ENCODE measurements around the gene PPARA.

PPARA gene

DNA sequence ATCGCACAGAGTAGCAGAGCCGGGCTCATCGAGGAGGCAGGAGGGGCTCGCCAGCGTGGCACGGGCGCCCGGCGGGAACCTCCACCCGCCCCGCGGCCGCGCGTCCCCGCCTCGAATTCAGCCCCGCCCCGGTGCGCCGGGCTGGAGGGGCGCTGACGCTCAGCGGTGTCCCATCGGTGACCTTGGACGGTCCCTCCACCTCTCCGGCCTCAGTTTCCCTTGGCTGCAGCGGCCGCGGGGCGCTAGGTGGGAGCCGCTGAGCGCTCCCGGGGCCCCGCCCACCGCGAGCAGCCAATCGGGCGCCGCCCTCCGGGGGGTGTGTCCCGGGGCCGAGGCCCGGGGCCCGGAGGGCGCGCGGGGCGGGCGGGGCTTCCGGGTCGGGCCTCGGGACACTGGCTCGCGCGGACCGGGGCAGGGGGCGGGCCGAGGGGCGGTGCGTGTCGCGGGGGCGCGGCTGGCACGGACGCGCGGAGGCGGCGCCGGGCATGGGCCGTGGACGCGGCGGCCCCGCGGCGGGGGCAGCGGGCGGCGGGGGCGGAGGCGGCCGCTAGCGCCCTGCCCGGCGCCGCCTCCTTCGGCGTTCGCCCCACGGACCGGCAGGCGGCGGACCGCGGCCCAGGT, at the start of gene PPARA:
Gene PPARA (plus strand): TSS at position 493 of the 621 bp plus-strand sequence. CDS start 47,858 bp downstream, outside the sequence.
- peak; percentile 77 for DNase-seq

DNA sequence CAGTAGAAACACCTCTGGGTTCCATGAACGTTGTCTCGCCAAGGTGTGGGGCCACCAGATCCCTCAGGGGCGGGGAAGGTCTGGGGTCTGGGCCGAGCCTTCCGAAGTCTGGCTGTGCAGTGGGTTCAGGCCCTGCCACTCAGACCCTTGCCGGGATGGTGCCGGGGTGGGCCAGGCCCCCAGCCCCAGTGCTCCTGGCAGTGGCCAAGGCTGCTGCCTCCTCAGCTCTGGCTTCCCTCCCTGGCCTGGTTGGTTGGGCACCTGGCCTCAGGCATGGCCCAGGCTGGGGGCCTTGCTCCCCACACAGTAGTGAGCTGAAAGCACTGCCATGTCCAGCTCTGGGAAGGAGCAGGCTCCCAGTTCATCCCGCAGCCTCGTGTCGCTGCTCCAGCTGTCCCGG, 48.2 kb upstream of the PPARA start:
- DNase-seq, result no peak

DNA sequence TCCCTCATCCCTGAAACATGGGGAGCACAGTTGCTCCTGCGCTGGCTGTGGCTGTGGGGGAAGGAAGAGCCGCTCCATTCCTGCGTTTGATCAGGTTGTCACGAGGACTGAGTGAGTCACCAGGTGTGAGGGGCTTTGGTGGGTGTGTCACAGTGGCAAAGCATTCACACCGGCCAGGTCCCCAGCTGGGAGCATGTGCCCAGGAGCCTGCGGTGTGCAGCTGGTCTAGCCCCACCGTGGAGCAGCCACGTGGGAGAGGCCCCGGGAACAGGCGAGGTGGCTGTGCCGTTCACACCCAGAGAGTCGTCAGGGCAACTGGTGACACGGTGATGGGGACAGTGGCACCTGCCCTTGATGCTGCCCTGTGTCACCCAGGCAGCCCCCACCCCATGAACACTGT, 47.6 kb upstream of the PPARA start:
- DNase-seq, result no peak

DNA sequence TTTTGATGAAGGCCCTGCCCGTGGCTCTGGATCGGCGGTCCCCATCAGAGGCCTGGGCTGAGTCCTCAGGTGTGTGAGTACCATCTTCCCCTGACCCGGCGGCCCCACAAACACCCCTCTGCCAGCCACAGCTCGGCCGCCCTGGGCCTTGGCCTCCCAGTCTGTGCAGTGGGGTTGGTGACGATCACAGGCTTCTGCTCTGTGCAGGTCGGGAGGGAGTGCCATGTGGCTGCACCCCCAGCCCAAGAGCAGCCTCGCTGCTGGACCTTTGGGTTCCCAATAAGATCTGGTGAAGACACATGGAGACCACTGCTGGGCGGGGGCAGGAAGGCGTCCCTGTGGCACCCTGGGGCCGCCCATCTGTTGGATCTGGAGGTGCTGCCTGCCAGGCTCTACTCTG, 47.1 kb upstream of the PPARA start:
- no peak for DNase-seq

DNA sequence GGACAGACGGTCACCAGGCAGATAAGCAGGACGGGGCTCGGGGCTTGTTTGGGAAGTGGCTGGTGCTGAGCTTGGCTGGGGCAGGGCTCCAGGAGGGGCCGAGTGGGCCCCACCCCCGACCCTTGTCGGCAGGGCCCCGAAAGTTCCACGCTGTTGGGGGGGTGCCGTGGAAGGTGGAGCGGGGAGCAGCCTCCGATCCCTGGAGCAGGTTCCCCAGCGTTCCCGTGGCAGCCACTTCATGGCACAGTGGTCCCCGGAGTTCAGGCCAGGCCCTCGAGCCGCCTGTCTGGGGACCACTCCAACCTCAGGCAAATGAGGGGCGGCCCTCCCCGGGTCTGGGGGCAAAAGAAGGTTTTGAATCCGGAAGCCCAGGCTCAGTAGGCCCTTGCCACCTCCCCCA, 46.7 kb upstream of the PPARA start:
- no peak for DNase-seq

DNA sequence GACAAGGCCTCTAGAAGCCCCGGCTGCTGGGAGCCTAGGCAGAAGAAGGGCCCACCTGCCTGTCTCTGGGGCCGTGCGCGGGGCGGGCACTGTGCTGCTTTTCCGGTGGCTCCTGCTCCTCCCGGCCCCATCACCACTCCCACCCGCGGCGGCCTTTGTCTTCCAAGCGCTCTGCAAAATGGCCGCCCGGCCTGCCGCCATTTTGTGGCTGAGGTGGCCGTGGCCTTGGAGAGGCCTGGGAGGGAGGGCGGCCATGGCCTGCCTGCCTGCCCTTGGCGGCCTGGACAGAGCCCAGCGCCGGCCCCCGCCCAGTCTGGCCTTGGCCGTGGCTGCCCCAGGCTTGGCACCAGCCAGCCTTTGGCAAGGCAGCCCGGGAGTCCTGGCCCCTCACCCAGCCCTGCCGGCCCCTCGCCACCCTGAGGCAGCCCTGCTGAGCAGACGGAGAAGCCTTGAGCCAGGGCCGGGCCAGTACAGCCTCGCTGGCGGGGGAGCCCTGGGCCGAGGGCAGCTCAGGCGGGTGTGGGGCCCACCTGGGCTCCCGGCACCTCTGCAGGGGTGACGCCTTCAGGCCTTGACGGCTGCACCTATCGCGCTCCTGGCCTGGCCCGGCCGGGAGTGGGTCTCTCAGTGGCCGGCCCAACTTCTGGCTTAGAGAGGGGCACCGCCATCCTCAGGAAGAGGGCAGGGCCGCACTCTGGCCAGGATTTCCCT, 46.0 kb upstream of the PPARA start:
- DNase-seq, result no peak

DNA sequence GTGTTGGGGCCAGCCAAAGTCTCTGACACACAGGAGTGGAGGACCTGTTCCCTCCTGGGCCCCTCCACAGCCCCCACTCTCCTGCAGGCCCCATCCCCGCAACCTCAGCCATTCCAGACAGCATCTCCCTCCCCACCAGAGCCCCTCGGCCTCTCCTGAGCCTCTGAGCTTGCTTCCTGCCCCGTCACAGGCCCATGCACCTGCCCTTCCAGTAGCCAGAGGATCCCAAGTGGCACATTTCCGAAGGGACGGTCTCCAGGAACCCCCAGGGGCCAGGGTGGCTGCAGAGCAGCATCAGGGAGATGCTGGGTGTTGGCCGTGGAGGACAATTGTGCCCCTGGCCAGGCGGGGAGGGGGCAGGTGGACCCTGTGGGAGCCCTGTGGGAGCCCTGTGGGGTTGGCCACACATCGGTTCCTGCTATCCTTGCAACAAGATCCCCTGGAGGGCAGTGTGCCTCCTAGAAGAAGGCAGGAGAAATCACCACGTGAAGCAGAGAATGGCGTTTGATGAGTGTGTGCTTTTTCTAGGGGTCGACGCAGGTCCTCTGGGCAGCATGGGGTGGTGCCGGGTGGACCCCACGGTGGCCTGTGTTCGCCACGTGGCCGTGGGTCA, 45.3 kb upstream of the PPARA start:
- DNase-seq, result no peak

DNA sequence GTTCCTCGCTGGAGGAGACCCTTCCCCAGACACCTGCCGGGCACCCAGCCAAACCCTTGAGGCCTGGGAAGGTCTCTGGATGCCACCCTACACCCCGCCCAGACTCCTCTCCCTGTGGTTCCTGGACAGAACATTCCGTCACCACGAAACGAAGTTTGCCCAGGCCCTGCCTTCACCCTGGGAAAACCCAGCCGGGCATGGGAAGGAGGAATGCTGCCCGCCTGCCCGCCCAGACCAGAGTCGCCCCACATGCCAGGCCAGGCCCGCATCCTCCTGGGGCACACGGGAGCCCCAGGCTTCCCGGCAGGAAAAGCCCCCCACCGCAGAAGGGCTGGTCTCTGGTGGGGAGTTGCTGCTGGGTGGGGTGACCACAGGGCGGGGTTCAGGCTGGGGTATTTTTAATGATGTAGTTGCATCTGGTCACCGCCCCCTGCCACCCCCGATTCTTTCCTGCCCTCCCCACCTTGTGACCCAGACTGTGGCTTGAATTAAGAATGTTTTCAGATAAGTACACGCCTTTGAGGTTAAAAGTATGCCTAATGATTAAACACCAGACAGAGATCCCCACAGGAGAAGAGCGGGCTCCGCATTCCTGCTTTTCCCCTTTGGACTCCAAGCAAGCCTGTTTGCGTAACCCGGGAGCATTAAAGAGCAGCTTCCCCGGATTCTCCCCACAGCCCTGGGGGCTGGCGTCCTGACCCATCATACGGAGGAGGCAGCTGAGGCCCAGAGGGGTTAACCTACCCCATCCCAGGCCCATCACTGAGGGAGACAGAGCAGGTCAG, 44.6 kb upstream of the PPARA start:
- DNase-seq, result no peak

DNA sequence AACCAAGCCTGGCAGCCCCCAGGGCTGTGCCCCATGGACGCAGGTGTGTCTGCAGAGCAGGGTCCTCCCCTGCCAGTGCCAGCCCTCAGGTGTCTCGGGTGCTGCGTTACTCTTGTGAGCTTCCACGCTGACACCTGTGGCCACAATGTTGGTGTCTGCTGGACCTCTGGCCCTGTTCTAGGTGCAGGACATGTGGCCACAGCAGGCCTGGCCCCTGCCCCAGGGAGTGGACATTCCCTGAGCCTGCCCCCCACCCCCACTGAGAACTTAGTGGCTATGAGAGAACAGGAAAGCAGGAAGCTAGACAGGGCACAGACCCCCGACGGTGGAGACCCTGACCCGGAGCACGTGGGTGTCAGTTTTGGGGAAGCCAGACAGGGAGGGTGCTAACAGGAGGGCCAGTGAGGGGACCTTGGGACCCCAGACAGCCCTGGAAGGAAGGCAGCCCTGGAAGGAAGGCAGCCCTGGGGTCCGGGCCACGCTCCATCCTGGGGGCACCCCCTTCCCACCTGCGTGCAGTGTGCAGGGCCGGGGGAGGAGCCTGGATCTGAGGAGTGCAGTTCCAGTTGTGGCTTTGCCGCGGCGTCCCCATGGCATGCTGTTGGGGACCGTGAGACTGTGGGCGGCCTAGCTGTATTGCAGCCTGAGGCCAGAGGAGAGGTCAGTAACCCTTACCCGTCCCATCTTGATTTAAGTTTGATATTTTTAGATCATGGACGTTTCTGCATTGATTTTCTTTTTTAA, 43.9 kb upstream of the PPARA start:
- DNase-seq, result no peak

DNA sequence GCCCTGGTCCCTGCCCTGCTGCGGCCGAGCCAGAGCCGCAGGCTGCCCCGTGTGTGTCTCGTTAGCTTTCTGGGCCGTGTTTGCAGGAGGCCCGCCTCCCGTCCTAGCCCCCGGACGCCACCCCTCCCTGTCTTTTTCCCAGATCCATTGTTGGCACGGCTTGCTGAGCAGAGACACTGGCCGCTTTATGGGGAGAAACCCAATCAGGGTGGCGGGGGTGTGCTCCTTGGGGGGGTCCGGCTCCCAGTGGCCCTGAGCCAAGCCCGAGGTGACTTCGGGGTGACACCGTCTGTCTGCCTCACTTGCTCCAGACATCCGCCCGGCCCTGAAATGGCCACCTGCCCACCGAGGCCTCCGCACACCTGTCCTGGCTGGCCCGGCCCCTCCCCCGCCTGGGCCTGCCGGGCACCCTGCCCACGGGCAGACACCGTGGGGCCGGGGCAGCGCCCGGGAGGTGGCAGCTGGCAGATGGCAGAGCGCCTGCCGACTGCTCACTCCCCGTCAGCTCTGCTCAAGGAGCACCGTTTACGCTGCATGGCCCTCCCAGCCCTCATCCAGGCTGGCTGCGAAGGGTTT, 43.1 kb upstream of the PPARA start:
- no peak for DNase-seq

DNA sequence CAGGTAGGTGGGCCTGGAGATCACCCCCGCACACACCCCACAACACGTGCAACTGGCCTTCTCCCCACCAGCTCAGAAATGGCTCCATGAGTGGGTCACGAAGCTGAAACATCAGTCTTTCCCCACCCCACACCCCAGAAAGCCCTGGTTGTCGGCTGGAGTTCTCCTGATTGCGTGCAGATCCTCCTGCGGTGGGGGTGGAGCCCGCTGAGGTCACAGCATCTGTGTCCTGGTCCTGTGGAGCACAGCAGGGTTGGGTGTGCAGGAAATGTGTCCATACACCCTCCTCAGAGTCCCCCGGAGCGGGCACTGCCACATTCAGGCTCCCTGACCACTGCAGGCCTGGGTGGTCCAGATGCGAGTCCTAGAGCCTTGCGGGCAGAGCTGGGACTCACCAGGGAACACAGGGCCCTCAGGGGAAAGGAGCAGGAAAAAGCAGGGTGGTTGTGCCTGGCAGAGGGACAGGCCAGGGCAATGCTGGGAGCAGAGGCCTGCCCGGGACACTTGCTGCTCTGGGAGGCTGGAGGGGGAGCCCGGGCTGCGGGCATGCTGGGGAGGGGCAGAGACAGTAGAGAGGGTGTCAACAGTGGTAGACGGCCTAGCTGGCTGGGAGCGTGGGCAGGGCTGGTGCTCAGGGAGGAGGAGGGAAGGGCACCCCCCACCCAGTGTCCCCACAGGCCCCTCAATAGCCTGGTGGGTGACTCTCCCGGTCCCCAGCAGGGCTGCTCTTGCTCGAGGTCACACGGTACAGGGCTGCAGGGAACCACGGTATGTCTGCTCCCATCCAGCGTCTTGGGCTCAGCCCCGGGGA, 42.4 kb upstream of the PPARA start:
- no peak for DNase-seq

DNA sequence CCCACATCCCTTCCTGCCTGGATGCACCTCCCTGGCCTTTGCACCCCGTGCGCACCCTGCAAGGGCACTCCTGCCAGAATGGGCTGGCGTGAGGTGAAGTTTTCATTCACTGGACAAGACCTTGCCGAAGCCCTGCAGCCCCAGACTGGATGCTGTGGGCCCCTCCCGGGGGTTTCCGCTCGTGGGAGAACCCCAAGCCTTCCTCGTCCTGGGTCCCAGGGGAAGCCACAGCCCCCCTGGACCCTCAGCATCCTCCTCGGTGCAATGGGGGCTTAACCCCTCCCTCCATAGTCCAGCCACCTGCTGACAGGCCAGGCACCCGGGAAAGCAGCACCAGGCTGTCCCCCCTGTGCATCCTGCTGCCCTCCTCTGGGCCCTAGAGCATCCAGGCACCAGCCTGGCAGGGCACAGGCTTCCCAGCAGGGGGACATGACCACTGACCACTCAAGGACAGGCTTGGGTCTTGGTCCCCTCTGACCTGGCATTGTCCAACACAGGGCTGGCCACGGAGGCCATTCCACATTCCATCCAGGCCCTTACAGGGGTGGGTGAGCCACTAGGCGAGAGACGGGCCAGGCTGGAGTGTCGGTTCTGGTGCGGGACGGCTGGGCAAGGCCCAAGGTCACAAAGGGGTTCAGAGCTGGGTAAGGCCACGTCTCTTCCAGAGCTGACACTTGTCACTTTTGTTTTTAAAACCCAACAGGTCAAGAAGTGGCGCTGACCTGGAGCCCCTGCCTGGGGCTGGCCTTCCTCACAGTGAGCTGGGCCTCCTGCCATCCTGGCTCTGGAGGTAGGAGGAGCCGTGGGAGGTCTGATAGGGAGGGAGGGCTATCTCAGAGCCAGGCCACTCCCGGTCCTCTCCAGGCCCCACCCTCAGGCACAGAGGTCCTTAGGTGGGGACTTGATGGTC, 41.5 kb upstream of the PPARA start:
- DNase-seq, result no peak

DNA sequence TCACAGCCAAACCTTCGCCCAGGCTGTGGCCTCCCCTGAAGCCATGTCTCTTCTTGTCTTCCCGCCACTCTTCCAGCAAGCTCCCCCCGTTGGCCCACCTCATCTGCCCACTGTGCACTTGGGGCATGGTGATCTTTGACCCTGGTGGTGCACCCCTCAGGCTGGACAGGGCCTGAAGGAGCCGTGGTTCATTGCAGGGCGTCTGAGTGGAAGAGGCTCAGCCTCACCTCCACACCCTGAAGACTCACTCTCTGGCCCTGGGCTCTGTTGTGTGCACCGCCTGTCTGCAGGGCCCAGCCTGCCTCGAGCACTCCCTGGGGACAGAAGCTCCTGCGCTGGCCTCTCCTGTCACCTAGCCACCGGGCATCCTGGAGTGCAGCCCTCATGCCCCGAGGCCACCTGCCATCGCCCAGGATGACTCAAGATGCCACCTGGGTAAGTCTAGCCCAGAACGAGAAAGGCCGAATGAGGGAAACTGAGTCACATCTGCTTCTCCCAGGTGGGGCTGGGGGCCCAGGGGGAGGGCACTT, 40.8 kb upstream of the PPARA start:
- DNase-seq, result no peak

DNA sequence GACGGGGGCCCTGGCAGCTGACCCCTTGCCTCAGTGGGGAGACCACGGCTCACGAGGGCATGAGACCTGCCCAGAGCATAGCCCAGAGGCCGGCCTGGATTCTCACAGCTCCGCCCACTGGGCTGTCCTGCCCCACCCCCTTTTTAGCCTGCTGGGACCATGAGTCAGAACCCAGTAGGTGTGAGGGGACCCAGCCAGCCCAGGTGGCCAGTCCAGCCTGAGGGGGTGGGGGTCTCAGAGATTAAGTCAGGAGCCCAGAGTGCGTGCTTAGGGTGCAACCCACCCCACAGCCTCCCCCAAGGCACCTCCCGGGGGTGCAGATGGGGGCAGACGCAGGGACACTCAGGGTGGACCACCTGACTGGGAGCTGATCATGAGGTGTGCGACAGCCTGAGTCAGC, 40.1 kb upstream of the PPARA start:
- DNase-seq, result no peak

DNA sequence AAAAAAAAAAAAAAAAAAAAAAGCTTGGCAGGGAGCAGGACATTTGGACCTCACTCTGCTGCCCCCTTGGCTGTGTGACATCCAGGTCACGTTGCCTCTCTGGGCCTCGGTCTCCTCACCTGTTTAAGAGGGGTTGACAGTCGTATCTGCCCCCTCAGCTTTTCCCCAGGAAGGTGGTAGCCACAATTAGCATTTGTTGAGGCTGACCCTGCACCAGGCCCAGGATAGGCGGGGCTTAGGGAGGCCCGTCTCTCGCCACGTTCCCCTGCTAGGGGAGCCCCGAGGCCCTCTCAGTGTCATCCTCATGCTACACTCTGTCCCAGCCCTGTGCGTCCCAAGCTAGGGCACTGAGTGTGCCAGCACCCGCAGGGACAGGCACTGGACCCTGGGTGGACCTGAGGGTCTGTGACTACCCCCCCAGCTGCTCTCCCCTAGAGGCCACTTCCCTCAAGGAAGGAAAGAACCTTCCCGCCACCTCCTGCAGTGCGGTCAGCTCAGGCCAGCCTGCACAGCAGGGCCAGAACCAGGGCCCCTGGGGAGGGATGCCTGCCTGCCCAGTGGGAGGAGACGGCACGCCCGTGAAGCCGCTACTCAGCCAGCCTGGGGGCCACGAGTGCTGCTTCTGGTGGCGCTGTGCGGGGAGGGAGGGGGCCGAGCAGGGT, 38.5 kb upstream of the PPARA start:
- no peak for DNase-seq

DNA sequence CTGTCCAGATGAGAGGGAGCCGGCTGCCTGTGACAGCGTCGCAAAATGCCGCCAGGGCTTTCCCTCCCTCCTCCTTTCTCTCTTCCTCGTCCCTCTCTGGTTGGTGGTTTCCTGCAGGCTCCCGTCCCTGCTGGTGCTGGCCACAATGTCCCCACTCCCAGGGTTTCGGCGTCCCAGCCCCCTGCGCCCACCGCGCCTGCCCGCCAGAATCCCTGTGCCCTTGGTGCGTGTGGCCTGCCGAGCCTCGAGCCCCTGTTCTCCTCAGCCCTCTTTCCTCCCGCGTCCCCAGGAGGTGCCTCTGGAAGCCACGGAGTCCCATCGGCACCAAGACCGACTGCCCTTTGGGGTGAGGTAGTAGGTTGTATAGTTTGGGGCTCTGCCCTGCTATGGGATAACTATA, 37.9 kb upstream of the PPARA start:
- no peak for DNase-seq

DNA sequence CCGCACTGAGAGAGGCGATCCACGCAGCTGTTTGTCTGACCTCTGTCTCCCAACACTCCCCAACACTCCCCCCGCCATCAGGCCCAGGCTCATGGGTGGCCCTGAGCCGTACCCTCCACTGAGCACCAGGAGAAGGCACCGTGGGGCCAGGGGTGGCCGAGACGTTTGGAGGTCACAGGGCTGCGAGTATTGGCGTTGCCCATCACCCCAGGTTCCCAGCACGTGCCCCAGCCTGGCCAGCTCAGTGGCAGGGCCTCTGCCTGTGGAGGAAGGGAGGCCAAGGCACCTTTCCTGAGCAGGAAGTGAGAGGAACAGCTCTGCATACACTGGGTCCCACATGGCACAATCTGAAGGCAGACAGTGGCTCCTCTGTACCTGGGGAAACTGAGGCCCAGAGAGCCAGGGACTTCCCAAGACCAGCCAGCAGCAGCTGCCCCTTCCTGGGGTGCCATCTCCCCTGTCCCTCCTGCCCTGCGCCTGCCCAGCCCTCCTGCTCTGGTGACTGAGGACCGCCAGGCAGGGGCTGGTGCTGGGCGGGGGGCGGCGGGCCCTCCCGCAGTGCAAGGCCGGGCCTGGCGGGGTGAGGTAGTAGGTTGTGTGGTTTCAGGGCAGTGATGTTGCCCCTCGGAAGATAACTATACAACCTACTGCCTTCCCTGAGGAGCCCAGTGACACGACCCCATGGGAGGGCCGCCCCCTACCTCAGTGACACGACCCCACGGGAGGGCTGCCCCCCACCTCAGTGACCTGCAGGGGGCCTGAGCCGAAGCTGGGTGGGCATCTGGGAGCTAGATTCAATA, 37.0 kb upstream of the PPARA start:
- no peak for DNase-seq

DNA sequence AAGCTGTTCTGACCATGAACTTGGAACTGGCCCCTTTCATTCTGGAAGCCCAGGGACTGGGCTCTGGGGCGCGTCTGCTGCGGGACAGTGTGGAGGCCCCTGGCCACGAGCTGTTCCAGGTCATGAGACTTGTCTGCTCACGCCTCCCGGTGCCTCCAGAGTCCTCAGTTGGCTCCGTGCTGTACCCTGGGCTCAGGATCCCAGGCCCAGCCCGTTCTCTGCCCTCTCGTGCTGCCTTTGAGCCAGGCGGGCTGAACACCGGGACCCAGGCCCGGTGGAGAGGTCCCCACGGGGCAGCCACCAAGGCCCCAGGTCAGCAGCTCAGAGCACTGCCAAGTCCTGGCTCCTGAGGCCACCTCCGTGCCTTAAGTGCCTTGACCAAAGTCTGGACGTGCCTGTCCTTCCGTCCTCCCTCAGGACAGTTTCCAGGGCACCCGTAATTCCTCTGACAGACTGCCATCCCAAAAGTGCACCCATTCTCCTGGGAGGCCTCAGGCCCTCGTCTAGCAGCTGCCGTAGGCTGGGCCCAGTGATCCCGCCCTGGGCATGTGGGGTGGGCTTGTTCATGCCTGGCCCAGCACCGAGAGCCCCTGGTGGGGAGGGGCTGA, 36.3 kb upstream of the PPARA start:
- no peak for DNase-seq
